Liver (tissue), 9 donors: ENCODE data around the gene TMEM164. TPM values are rescaled to one million over a fixed set of nuclear protein-coding genes. Genes with fewer than 3 reads are reported as not detected.

Source experiments
- DNase-seq: peaks from one replicate; pipeline ENCODE4 v3.0.0-alpha.2; 2017; ENCODE audit warnings: low spot score
- H3K27ac ChIP-seq, 2 donors: one replicate each; pipeline ENCODE4 v1.7.0; 2013; ENCODE audit warnings: inconsistent platforms in 2 of 2, low read length in 2 of 2, control low read depth in 1 of 2, low read depth in 1 of 2, mild to moderate bottlenecking in 1 of 2
- H3K27me3 ChIP-seq, 4 donors: one replicate each; pipeline versions ENCODE4 v1.6.1 to v1.7.0; 2013; ENCODE audit warnings: low read length in 3 of 4, inconsistent platforms in 1 of 4, mild to moderate bottlenecking in 1 of 4, moderate library complexity in 1 of 4; ENCODE audit not compliant: control insufficient read depth in 4 of 4, insufficient read depth in 4 of 4
- H3K36me3 ChIP-seq, 4 donors: one replicate each; pipeline versions ENCODE4 v1.6.1 to v1.7.0; 2013; ENCODE audit warnings: low read length in 3 of 4, mild to moderate bottlenecking in 3 of 4, low read depth in 1 of 4, moderate library complexity in 1 of 4; ENCODE audit not compliant: control insufficient read depth in 4 of 4, insufficient read depth in 3 of 4
- H3K4me1 ChIP-seq, 4 donors: one replicate each; pipeline versions ENCODE4 v1.6.1 to v1.7.0; 2013; ENCODE audit warnings: low read length in 3 of 4, mild to moderate bottlenecking in 3 of 4, moderate library complexity in 1 of 4; ENCODE audit not compliant: control insufficient read depth in 4 of 4, insufficient read depth in 4 of 4
- H3K4me3 ChIP-seq, 3 donors: one replicate each; pipeline versions ENCODE4 v1.6.1 to v1.7.0; 2013; ENCODE audit warnings: low read length in 3 of 3, control low read depth in 1 of 3, low read depth in 1 of 3, mild to moderate bottlenecking in 1 of 3
- H3K9ac ChIP-seq, 2 donors: one replicate each; pipeline ENCODE4 v1.7.0; 2013; ENCODE audit warnings: low read length in 2 of 2, mild to moderate bottlenecking in 2 of 2, moderate library complexity in 2 of 2, control low read depth in 1 of 2, low read depth in 1 of 2
- H3K9me3 ChIP-seq, 4 donors: one replicate each; pipeline versions ENCODE4 v1.6.1 to v1.7.0; 2013; ENCODE audit warnings: low read length in 3 of 4; ENCODE audit not compliant: control insufficient read depth in 4 of 4
- ATF3 ChIP-seq: IDR thresholded peaks from 2 replicates; pipeline ENCODE4 v1.6.1; 2016; ENCODE audit warnings: antibody characterized with exemption
- CTCF ChIP-seq: fragments of 150-350 bp; IDR thresholded peaks from 2 replicates; pipeline ENCODE4 v1.5.1; 2017; ENCODE audit warnings: improper control_type of control experiment, low read depth, low read length; ENCODE audit not compliant: missing input control
- FOXA2 ChIP-seq: IDR thresholded peaks from 2 replicates; pipeline ENCODE4 v1.6.1; 2016; ENCODE audit warnings: antibody characterized with exemption
- GABPA ChIP-seq, 2 donors: IDR thresholded peaks in 1 of 2; conservative IDR thresholded peaks in 1 of 2; 2 replicates each; pipeline ENCODE4 v1.6.1; 2016; ENCODE audit warnings: antibody characterized with exemption in 2 of 2, mild to moderate bottlenecking in 1 of 2, moderate library complexity in 1 of 2
- HNF4G ChIP-seq: IDR thresholded peaks from 2 replicates; pipeline ENCODE4 v1.6.1; 2016; ENCODE audit warnings: antibody characterized with exemption
- JUND ChIP-seq, 2 donors: IDR thresholded peaks; 2 replicates each; pipeline ENCODE4 v1.6.1; 2016; ENCODE audit warnings: antibody characterized with exemption in 2 of 2
- RAD21 ChIP-seq, 2 donors: IDR thresholded peaks; 2 replicates each; pipeline ENCODE4 v1.6.1; 2016; ENCODE audit warnings: antibody characterized with exemption in 2 of 2, mild to moderate bottlenecking in 2 of 2
- REST ChIP-seq: IDR thresholded peaks from 2 replicates; pipeline ENCODE4 v1.6.1; 2016; ENCODE audit warnings: antibody characterized with exemption, mild to moderate bottlenecking
- SP1 ChIP-seq: IDR thresholded peaks from 2 replicates; pipeline ENCODE4 v1.6.1; 2018; ENCODE audit warnings: antibody characterized with exemption, mild to moderate bottlenecking
- TAF1 ChIP-seq: conservative IDR thresholded peaks from 2 replicates; pipeline ENCODE4 v1.6.1; 2016; ENCODE audit warnings: antibody characterized with exemption, mild to moderate bottlenecking
- YY1 ChIP-seq: IDR thresholded peaks from 2 replicates; pipeline ENCODE4 v1.6.1; 2016; ENCODE audit warnings: antibody characterized with exemption, mild to moderate bottlenecking
- ZBTB33 ChIP-seq: IDR thresholded peaks from 2 replicates; pipeline ENCODE4 v1.6.1; 2016; ENCODE audit warnings: antibody characterized with exemption
- WGBS: extraction: QIAGEN DNeasy Blood & Tissue Kit; methylation state at CpG from one replicate; pipeline ENCODE4 v1.1.7; 2013; 5-methylcytosine and 5-hydroxymethylcytosine counted together
- polyA plus RNA-seq, 2 donors: library from polyadenylated mRNA; stranded (reverse) in 1 of 2; unstranded in 1 of 2; fragments of 200-250 nt in 1 of 2; fragments of >200 nt in 1 of 2; fragmentation: Nextera tagmentation in 1 of 2; extraction: Ambion mirVana in 1 of 2; gene quantifications; one replicate each; pipeline versions ENCODE4 v1.2.1 to v1.2.3, GENCODE V29; 2013 to 2015
- total RNA-seq, 2 donors: library from RNA; depleted of rRNA; stranded (reverse); fragments of >200 nt; gene quantifications; one replicate each; pipeline ENCODE4 v1.2.3, GENCODE V29; 2014
- donor health status: healthy.
- donor health status: healthy.
- donor health status: healthy.
- donor health status: healthy.
- donor health status: healthy.

The TMEM164 gene
- total and polyA plus RNA-seq, 4 donors = 0.40 to 8.5 (median 2.9) TPM

GRCh38 chrX:110213183-110213582, 210.3 kb downstream of the TMEM164 start:
- no peak overlapping the region for H3K27ac ChIP-seq
- 96% methylated on average over 1 of the region's 1 CpG for WGBS

GRCh38 chrX:110214684-110215083, 211.8 kb downstream of the TMEM164 start:
- no peak for DNase-seq
- Histone ChIP-seq H3K9ac (no peak overlapping the region), H3K4me3 (no peak overlapping the region), H3K27me3 (no peaks in the 10 kb centered on the region), H3K4me1 (no peaks in the 10 kb centered on the region), H3K27ac (no peak overlapping the region), H3K36me3 (no peaks in the 10 kb centered on the region), H3K9me3 (no peaks in the 10 kb centered on the region)
- 86% methylated on average over 1 of the region's 1 CpG for WGBS
- TF ChIP-seq HNF4G (no peak), REST (no peak), ZBTB33 (no peak), RAD21 (IDR thresholded peaks at IDR 0.05) (no peak), FOXA2 (no peak), JUND (IDR thresholded peaks at IDR 0.05) (no peak), SP1 (no peak), ATF3 (no peak)

More at GRCh38 chrX:110213183-110213582, 210.3 kb downstream of the TMEM164 start:
- Histone ChIP-seq H3K9me3 (no peaks in the 10 kb centered on the region), H3K9ac (no peak overlapping the region), H3K27me3 (no peaks in the 10 kb centered on the region), H3K36me3 (no peaks in the 10 kb centered on the region), H3K4me3 (no peak overlapping the region), H3K4me1 (no peaks in the 10 kb centered on the region)
- TF ChIP-seq GABPA (IDR thresholded peaks at IDR 0.05 in 1 of 2, conservative IDR thresholded peaks at IDR 0.05 in 1 of 2) = no peak
- no peak for DNase-seq

GRCh38 chrX:110215411-110215810, 212.5 kb downstream of the TMEM164 start:
- 98% methylated on average over 1 of the region's 1 CpG for WGBS
- no peak for TF ChIP-seq TAF1
- TF ChIP-seq CTCF = no peak
- no peak for TF ChIP-seq HNF4G
- no peak for TF ChIP-seq ATF3
- no peak for TF ChIP-seq ZBTB33
- TF ChIP-seq FOXA2 = no peak
- no peak for TF ChIP-seq REST
- no peak for TF ChIP-seq YY1
- Histone ChIP-seq H3K4me1 (no peaks in the 10 kb centered on the region), H3K4me3 (no peak overlapping the region), H3K9ac (no peak overlapping the region), H3K27me3 (no peaks in the 10 kb centered on the region), H3K27ac (no peak overlapping the region), H3K9me3 (no peaks in the 10 kb centered on the region), H3K36me3 (no peaks in the 10 kb centered on the region)
- DNase-seq = no peak
